HG02588 (cell line): Measurements from ENCODE around the gene UMPS.
"Not testable (repeated sequence)": the region's sequence is repeated elsewhere in the genome, so short reads cannot be mapped to it uniquely, and the experiment has no call there.

ENCODE experiments used
- ATAC-seq: cut with Tn5 transposase; IDR thresholded peaks from one replicate; pipeline ENCODE4 v1.9.1; 2021; ENCODE audit warnings: mild to moderate bottlenecking, moderate library complexity; ENCODE audit not compliant: unreplicated experiment

UMPS gene

DNA sequence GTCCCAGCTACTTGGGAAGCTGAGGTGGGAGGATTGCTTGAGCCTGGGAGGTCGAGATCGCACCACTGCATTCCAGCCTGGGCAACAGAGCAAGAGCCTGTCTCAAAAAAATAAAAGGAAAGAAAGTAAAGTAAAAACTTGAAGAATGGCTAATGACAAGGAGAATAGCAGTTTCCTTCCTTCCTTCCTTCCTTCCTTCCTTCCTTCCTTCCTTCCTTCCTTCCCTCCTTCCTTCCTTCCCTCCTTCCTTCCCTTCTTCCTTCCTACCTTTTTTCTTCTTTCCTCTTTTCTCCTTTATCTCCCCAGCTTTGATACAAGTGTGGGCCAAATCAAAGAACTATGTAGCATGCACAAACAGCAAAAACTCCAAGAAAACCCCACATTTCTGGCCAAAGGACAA lies 23.0 kb upstream of the UMPS start:
- ATAC-seq = not testable (repeated sequence)

- ATAC-seq = no peak
Observed at GRCh38 chr3:124707656-124708062, 22.6 kb upstream of the UMPS start.

DNA sequence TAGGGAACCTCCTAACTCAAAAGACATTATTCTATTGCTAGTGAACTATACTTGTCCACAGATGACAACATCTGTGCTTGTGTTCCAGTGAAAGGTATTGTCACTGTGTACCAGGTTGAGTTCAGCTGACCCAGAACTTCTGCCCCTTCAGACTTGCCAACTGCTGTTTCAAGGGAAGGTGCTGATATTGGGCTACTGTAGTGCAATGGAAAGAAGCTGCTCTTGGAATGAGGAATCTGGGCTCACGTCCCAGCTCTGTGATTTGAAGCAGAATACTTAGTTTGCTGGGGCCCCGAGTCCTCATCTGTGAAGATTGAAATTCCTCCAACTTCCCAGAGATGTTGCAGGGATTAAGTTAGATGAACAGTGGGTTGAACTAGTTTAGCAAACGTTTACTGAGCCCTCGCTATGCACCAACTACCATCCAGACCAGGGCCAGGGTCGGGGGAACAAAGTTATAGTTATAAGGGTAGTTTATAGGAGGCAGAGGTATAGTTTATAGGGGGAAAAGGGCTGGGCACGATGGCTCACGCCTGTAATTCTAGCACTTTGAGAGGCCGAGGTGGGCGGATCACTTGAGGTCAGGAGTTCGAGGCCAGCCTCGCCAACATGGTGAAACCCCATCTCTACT lies 15.9 kb upstream of the UMPS start:
- ATAC-seq = no peak

- ATAC-seq = no peak
Observed at GRCh38 chr3:124722589-124722988, 7.7 kb upstream of the UMPS start.

GRCh38 chr3:124730941-124731297 lies 667 bp downstream of the UMPS start:
- ATAC-seq = no peak

DNA sequence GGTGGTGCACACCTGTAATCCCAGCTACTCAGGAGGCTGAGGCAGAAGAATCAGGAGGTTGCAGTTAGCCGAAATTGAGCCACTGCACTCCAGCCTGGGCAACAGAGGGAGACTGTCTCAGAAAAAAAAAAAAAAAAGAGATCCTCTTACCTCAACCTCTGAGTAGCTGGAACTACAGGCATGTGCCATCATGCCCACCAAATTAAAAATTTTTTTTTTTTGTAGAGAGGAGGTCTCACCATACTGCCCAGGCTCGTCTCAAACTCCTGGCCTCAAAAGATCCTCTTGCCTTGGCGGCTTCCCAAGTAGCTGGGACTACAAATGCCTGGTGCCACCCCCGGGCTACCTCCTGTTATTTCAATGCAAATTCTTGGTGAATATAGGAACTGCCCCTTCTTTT lies 1.5 kb downstream of the UMPS start:
- no peak for ATAC-seq

DNA sequence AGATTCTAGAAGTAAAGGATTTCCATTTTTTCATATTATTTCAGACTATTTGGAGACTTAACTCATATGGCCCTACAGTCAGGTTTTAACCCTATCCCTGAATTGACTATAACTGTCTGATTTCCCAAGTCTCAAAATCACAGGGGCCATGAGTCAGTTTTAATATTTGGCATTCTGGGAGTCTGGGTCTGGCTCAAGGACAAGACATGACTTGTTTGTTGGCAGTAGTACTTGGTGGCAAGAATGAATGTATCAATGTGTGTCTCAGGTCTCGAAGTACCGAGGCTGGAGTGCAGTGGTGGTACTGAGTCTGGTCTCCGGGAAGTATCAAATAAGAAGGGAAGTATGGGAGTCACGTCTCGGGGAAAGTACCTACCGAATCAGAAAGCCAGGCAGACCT lies 10.8 kb downstream of the UMPS start:
- ATAC-seq = no peak

DNA sequence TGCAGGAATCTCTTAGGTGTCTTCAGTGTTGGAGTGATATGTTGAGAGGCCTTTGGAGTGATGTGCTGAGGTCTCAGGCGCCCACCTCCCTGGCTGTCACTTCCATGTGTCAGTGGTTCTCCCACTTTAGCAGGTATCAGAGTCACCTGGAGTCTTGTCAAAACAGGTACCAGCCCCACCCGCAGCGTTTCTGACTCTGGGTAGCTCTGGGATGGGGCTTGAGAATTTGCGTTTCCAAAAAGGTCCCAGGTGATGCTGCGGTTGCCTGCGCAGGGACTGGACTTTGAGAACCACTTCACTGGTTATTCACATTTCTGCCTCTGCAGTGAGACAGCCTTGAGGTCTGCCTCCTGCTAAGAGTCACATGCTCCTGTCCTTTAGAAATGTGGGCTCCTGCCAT lies 15.5 kb downstream of the UMPS start:
- ATAC-seq = no peak

GRCh38 chr3:124747111-124747981 lies 17.1 kb downstream of the UMPS start:
- ATAC-seq = no peak

DNA sequence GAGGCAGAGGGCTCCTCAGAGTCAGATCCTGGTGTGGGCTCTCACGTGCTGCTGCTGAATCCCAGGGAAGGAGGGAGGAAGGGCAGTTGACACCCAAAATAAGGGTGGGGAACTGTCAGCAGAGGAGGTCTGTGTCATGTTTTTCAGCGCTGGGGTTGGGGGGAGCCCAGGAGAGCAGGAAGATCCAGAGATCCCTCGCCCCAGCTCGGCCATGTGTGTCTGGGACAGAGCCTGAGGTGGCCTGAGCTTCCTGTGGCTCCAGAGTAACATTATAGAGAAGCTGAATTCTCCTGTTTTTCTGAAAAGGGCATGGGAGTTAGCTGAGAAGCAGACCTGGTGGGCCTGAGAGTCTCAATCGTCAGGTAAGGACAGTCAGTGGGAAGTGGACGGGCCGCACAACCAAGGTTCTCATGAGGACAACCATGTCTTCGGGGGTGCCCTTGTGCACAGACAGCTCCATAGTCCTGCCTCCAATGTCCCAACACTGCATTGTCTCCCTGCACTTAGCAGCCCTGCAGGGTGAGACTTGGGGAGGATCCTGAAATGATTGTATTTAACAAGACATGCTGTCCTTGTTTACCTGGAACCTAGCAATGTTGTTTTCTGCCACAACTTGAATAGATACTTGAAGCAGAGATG lies 18.4 kb downstream of the UMPS start:
- ATAC-seq = no peak

DNA sequence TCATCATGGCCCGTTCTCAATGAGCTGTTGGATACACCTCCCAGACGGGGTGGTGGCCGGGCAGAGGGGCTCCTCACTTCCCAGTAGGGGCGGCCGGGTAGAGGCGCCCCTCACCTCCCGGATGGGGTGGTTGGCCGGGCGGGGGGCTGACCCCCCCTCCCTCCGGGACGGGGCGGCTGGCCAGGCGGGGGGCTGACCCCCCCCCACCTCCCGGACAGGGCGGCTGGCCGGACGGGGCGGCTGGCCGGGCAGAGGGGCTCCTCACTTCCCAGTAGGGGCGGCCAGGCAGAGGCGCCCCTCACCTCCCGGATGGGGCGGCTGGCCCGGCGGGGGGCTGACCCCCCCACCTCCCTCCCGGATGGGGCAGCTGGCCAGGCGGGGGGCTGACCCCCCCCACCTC lies 19.6 kb downstream of the UMPS start:
- ATAC-seq = not testable (repeated sequence)

GRCh38 chr3:124751501-124751900 lies 21.2 kb downstream of the UMPS start:
- ATAC-seq = no peak

DNA sequence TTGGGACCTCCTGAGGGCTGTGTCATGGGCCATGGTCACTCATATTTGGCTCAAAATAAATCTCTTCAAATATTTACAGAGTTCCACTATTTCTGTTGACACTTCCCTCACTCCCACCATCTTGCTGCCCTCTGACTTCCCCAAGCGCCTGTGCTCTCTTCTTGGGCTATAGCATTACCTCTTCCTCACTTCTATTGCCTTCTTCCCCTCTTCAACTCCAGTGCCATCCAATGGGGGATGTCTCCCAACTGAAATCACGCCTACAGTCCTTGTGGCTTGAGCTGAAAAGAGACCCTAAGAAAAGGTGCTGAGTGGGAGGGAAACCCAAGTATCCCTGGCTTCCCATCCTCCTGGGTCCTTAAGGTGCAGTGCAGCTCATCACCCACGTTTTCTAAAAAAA lies 21.8 kb downstream of the UMPS start:
- ATAC-seq = no peak

- ATAC-seq = not testable (repeated sequence)
Observed at GRCh38 chr3:124757926-124758325, 27.7 kb downstream of the UMPS start.

- ATAC-seq = no peak
Observed at GRCh38 chr3:124758851-124759635, 28.8 kb downstream of the UMPS start.

GRCh38 chr3:124759666-124760401 lies 29.6 kb downstream of the UMPS start:
- ATAC-seq = no peak

DNA sequence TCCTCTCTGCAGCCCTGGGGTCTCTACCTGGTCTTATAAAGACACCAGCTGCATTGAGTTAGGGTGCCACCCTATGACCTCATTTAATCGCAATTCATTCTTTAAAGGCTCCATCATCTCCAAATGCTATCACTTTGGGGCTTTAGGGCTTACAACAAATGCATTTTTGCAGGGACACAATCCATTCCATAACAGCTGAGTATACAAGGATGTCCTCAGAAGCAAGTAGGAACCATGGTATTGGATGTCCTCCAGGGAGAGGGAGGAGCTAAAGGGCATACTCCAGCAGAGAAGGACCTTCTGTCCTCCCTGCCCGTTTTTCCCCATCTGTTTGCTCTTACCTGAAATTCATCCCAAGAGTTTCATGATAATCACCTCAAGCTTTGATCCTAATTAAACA lies 30.3 kb downstream of the UMPS start:
- no peak for ATAC-seq

- no peak for ATAC-seq
Observed at GRCh38 chr3:124761250-124761796, 31.1 kb downstream of the UMPS start.

DNA sequence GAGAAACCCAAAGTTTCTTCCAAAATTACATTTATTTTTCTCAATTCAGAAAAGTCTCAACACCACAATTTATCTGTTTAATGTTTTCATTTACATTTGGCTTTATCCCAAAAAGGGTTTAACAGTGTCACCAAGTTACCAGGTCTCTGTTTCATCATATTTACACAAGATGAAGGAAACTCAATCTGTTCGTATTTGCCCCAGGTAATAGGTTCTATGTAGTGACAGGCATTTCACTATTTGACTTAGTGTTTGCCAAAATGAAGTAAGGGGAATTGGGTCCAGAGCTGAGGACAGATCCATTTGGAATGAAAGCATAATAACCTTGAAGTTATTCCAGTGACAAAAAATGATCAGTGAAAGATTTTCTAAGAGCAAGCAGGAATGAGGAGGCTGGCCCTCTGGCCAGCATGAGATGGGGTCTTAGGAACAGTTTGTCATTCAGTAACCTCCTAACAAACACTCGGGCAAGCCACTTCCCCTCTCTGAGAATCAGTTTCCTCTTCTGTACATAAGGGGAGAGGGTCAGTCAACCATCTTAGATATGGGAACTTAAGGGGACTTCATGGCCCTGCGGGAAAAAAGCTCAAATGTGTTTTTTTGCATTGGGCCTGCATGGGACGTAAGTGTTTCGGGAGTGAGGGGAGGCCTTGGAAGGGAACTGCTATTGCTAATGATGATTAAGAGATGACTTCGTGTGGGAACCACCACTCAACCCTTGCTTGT lies 31.8 kb downstream of the UMPS start:
- ATAC-seq = no peak

- ATAC-seq = no peak
Observed at GRCh38 chr3:124762661-124763011, 32.4 kb downstream of the UMPS start.
